HepG2 (cell line): ENCODE data around the gene PTGER4. TPM values are rescaled to one million over a fixed set of nuclear protein-coding genes. Genes with fewer than 3 reads are reported as not detected.

Source experiments
- ATAC-seq: fragments of 200-7000 bp; cut with Tn5 transposase; 3 replicates; pipeline ENCODE4 v1.9.1; 2020; ENCODE audit warnings: mild to moderate bottlenecking, moderate library complexity
- BruUV-seq: library from RNA; stranded (reverse); fragments of 400-500 nt; replicated peaks from 2 replicates; lab custom pipeline; 2021; lab: Mats Ljungman, UMichigan
- CTCF ChIA-PET: fragments of 300-600 bp; formaldehyde crosslinking; extraction: SDS; loops from one replicate; lab custom pipeline; 2021; ENCODE audit warnings: low total read pairs, inconsistent platforms, low intra/inter-chr PET ratio; lab: Yijun Ruan, JAX
- POLR2A ChIA-PET: fragments of 350-600 bp; sonication (Branson Sonifier 250); formaldehyde crosslinking; loops from one replicate; lab custom pipeline; 2020; ENCODE audit warnings: antibody characterized with exemption, inconsistent platforms; lab: Yijun Ruan, JAX
- DNase-seq: peaks from one replicate; pipeline ENCODE4 v3.0.0-alpha.2; 2015; ENCODE audit warnings: low spot score
- FAIRE-seq: peaks from 3 replicates; lab custom pipeline; 2011; peaks lifted over from hg19 to GRCh38; lab: Jason Lieb, UNC
- H2AFZ ChIP-seq: one replicate; pipeline ENCODE4 v1.6.1; 2011; ENCODE audit warnings: low read length, inconsistent platforms
- H3K27ac ChIP-seq: fragments of 300-600 bp; 3 replicates; pipeline ENCODE4 v1.8.0; 2011; ENCODE audit warnings: mixed run types, mild to moderate bottlenecking, mixed read lengths, low read length, inconsistent platforms; ENCODE audit not compliant: insufficient read depth; ENCODE audit errors: extremely low read length
- H3K27me3 ChIP-seq, 2 experiments: fragments of 200-600 bp in 1 of 2; 2 replicates in 1 of 2; 3 replicates in 1 of 2; pipeline versions ENCODE4 v1.6.0 to v1.8.0; 2011; ENCODE audit warnings: low read length in 2 of 2, mild to moderate bottlenecking in 2 of 2, moderate library complexity in 2 of 2, inconsistent platforms in 1 of 2; ENCODE audit not compliant: insufficient read depth in 2 of 2, control insufficient read depth in 1 of 2
- H3K36me3 ChIP-seq, 2 experiments: fragments of 200-600 bp in 1 of 2; replicated peaks in 1 of 2; 2 replicates in 1 of 2; 3 replicates in 1 of 2; pipeline versions ENCODE4 v1.5.1 to v1.8.0; 2011; ENCODE audit warnings: low read length in 2 of 2, inconsistent platforms in 1 of 2; ENCODE audit not compliant: insufficient read depth in 2 of 2, control insufficient read depth in 1 of 2
- H3K4me1 ChIP-seq: 2 replicates; pipeline ENCODE4 v1.5.1; 2012; ENCODE audit warnings: low read length, inconsistent platforms; ENCODE audit not compliant: insufficient read depth
- H3K4me2 ChIP-seq: 2 replicates; pipeline ENCODE4 v1.6.0; 2011; ENCODE audit warnings: low read depth, low read length, inconsistent platforms
- H3K4me3 ChIP-seq, 3 experiments: fragments of 200-600 bp in 1 of 3; sonication (generic), shearing (Covaris generic) in 1 of 3; replicated peaks in 1 of 3; 2 replicates each; pipeline ENCODE4 v1.5.1; 2011 to 2016; ENCODE audit warnings: low read length in 3 of 3, inconsistent platforms in 2 of 3, low read depth in 2 of 3, mild to moderate bottlenecking in 2 of 3, control low read depth in 1 of 3, mixed read lengths in 1 of 3; ENCODE audit not compliant: insufficient read depth in 1 of 3
- H3K79me2 ChIP-seq: one replicate; pipeline ENCODE4 v1.6.1; 2011; ENCODE audit warnings: low read length, inconsistent platforms; ENCODE audit not compliant: insufficient read depth
- H3K9ac ChIP-seq: 2 replicates; pipeline ENCODE4 v1.6.0; 2011; ENCODE audit warnings: mild to moderate bottlenecking, low read depth, low read length, inconsistent platforms; ENCODE audit not compliant: insufficient read depth
- H3K9me3 ChIP-seq: 2 replicates; pipeline ENCODE4 v1.5.1; 2012; ENCODE audit warnings: mild to moderate bottlenecking, low read length
- H4K20me1 ChIP-seq: 2 replicates; pipeline ENCODE4 v1.6.0; 2011; ENCODE audit warnings: inconsistent platforms, mild to moderate bottlenecking, low read length, moderate library complexity; ENCODE audit not compliant: insufficient read depth
- ATAD3A ChIP-seq: sonication (generic); formaldehyde crosslinking; IDR thresholded peaks from 2 replicates; pipeline ENCODE4 v1.4.0; 2020; ENCODE audit warnings: missing genetic modification reagents
- CBX5 ChIP-seq: sonication (generic); formaldehyde crosslinking; IDR thresholded peaks from 2 replicates; pipeline ENCODE4 v1.4.0; 2020; ENCODE audit warnings: missing genetic modification reagents, borderline replicate concordance
- FOXC1 ChIP-seq: sonication (generic); formaldehyde crosslinking; IDR thresholded peaks from 2 replicates; pipeline ENCODE4 v1.8.0; 2022; ENCODE audit warnings: mild to moderate bottlenecking, missing genetic modification reagents, borderline replicate concordance
- MTERF4 ChIP-seq: sonication (generic); formaldehyde crosslinking; IDR thresholded peaks from 2 replicates; pipeline ENCODE4 v1.8.0; 2023; ENCODE audit warnings: mild to moderate bottlenecking, missing genetic modification reagents
- MTF2 ChIP-seq: sonication (generic); formaldehyde crosslinking; IDR thresholded peaks from 2 replicates; pipeline ENCODE4 v1.5.0; 2020; ENCODE audit warnings: missing genetic modification reagents, borderline replicate concordance
- NAIF1 ChIP-seq: sonication (generic); formaldehyde crosslinking; IDR thresholded peaks from 2 replicates; pipeline ENCODE4 v1.5.0; 2020; ENCODE audit warnings: mild to moderate bottlenecking, missing genetic modification reagents, borderline replicate concordance
- NCOR1 ChIP-seq: fragments of 200-600 bp; sonication (generic); IDR thresholded peaks from 2 replicates; pipeline ENCODE4 v1.7.0; 2017; ENCODE audit warnings: antibody characterized with exemption, low read length, borderline replicate concordance
- NONO ChIP-seq, 2 experiments: fragments of 450-650 bp in 1 of 2; sonication (generic) in 1 of 2; formaldehyde crosslinking in 1 of 2; IDR thresholded peaks in 1 of 2; conservative IDR thresholded peaks in 1 of 2; 2 replicates each; pipeline versions ENCODE4 v1.6.1 to v1.8.0; 2017 to 2022; ENCODE audit warnings: mild to moderate bottlenecking in 1 of 2, missing genetic modification reagents in 1 of 2, moderate library complexity in 1 of 2
- NR0B2 ChIP-seq: sonication (generic); formaldehyde crosslinking; IDR thresholded peaks from 2 replicates; pipeline ENCODE4 v1.4.0; 2020; ENCODE audit warnings: mild to moderate bottlenecking, missing genetic modification reagents
- PHF20 ChIP-seq: sonication (generic); formaldehyde crosslinking; IDR thresholded peaks from 2 replicates; pipeline ENCODE4 v1.5.0; 2020; ENCODE audit warnings: mild to moderate bottlenecking, missing genetic modification reagents
- SETDB1 ChIP-seq: sonication (generic); formaldehyde crosslinking; IDR thresholded peaks from 2 replicates; pipeline ENCODE4 v1.5.1; 2020; ENCODE audit warnings: missing genetic modification reagents, mild to moderate bottlenecking, borderline replicate concordance
- SIN3A ChIP-seq: IDR thresholded peaks from 2 replicates; pipeline ENCODE4 v1.6.1; 2011; ENCODE audit warnings: low read depth, mild to moderate bottlenecking, control low read depth, low read length, borderline replicate concordance
- SIN3B ChIP-seq: fragments of 150-350 bp; IDR thresholded peaks from 2 replicates; pipeline ENCODE4 v1.6.1; 2014; ENCODE audit warnings: low read length
- SMC3 ChIP-seq: IDR thresholded peaks from 2 replicates; pipeline ENCODE4 v1.6.1; 2011; ENCODE audit warnings: low read length, improper control_type of control experiment
- ZNF138 ChIP-seq: sonication (generic); formaldehyde crosslinking; IDR thresholded peaks from 2 replicates; pipeline ENCODE4 v1.5.0; 2020; ENCODE audit warnings: mild to moderate bottlenecking, low read depth, missing genetic modification reagents
- ZNF292 ChIP-seq: sonication (generic); formaldehyde crosslinking; IDR thresholded peaks from 2 replicates; pipeline ENCODE4 v1.8.1; 2022; ENCODE audit warnings: mild to moderate bottlenecking, low read depth, missing genetic modification reagents, borderline replicate concordance
- ZNF468 ChIP-seq: sonication (generic); formaldehyde crosslinking; IDR thresholded peaks from 2 replicates; pipeline ENCODE4 v1.8.0; 2022; ENCODE audit warnings: mild to moderate bottlenecking, moderate library complexity, missing genetic modification reagents
- WGBS: methylation state at CpG from one replicate; pipeline ENCODE4 v1.1.6; 2017; ENCODE audit warnings: low lambda C conversion rate; 5-methylcytosine and 5-hydroxymethylcytosine counted together
- in situ Hi-C: cut with HindIII; loops from 2 replicates; pipeline ENCODE4 v1.10.0; 2017; ENCODE audit warnings: low pct_unique_long_range_greater_than_20kb; ENCODE audit not compliant: extremely low pct_ligation_motif_present
- intact Hi-C: fragments of 100-400 bp; cut with micrococcal nuclease; formaldehyde crosslinking; loops from one replicate; pipeline ENCODE4 v1.10.0; 2022; ENCODE audit not compliant: unreplicated experiment
- polyA plus RNA-seq, 8 experiments: library from polyadenylated mRNA; depleted of rRNA in 3 of 8; stranded (reverse) in 7 of 8; unstranded in 1 of 8; fragments of >200 nt; fragmentation: Illumina TruSeq in 4 of 8; extraction: Trizol in 4 of 8; gene quantifications; 2 replicates each; pipeline versions ENCODE4 v1.2.1 to v1.2.3, GENCODE V29; 2011 to 2016; ENCODE audit warnings: low read depth in 4 of 8, missing spikeins in 1 of 8, mixed read lengths in 1 of 8; ENCODE audit not compliant: insufficient read depth in 1 of 8
- total RNA-seq, 5 experiments: library from RNA; depleted of rRNA; stranded (reverse); fragments of >200 nt; fragmentation: Illumina TruSeq; extraction: Trizol; gene quantifications; 2 replicates each; pipeline ENCODE4 v1.2.3, GENCODE V29; 2016; ENCODE audit warnings: low read depth in 1 of 5

The PTGER4 gene
- total and polyA plus RNA-seq, 2 of the 13 experiments (the other 11 are each of a cell fraction or from before 2014, with no cell fraction given) = 0.01 to 0.11 TPM

GRCh38 chr5:40680741-40681362 lies 1.1 kb downstream of the PTGER4 start:
- H4K20me1 ChIP-seq = no peaks in the 10 kb centered on the region
- H3K9me3 ChIP-seq = no peaks in the 10 kb centered on the region
- peaks cover 12% of the 10 kb centered on the region; the same call in 1 of the 2 replicates for H3K4me1 ChIP-seq
- CTCF ChIA-PET = no interaction called here
- DNase-seq (no peak), ATAC-seq (no peak), FAIRE-seq (no peak)
- no peak for TF ChIP-seq SETDB1
- TF ChIP-seq NONO (IDR thresholded peaks at IDR 0.05) = no peak
- no peak for TF ChIP-seq NONO (CRISPR knock-in tag; conservative IDR thresholded peaks at IDR 0.05)
- no peak for TF ChIP-seq ZNF468 (CRISPR knock-in tag)
- TF ChIP-seq NR0B2 = no peak
- no peak for TF ChIP-seq MTERF4 (CRISPR knock-in tag)
- no peak for TF ChIP-seq ZNF292 (CRISPR knock-in tag)
- no peak for TF ChIP-seq NCOR1
- no peak for TF ChIP-seq SIN3A
- TF ChIP-seq NAIF1 = no peak
- no peak for TF ChIP-seq FOXC1 (CRISPR knock-in tag)
- no peak for TF ChIP-seq ATAD3A
- TF ChIP-seq CBX5 = no peak
- TF ChIP-seq MTF2 (CRISPR knock-in tag) = no peak
- no peak for TF ChIP-seq SMC3
- TF ChIP-seq ZNF138 (CRISPR knock-in tag) = no peak
- TF ChIP-seq PHF20 (CRISPR knock-in tag) = no peak
- no peak for TF ChIP-seq SIN3B
- WGBS = 86% methylated on average over 27 of the region's 37 CpGs
- H3K9ac ChIP-seq = no peak overlapping the region
- no peak overlapping the region for H2AFZ ChIP-seq
- no peaks in the 10 kb centered on the region for H3K79me2 ChIP-seq
- no peak overlapping the region for H3K4me3 ChIP-seq
- POLR2A ChIA-PET = no interaction called here
- no peak overlapping the region for H3K27ac ChIP-seq
- intact Hi-C loops (no loop called here), in situ Hi-C loops (loop anchor here (10.0 to 25.0 kb wide), 2 partner anchors 966 to 1094 kb away; no protein-coding TSS in a partner anchor)
- no TSS peak for BruUV-seq
- peaks cover 1 to 7% of the 10 kb centered on the region in 2 experiments; a peak in 2 of 5 replicates for H3K27me3 ChIP-seq
- no peaks in the 10 kb centered on the region for H3K36me3 ChIP-seq
- no peak overlapping the region for H3K4me2 ChIP-seq
